Tibial nerve (tissue), 3 donors: Measurements from ENCODE around the gene ZNF557.

Experiments used
- CTCF ChIP-seq, 5 experiments: fragments of 200-600 bp in 3 of 5; fragments of 450-650 bp in 2 of 5; sonication (generic) in 3 of 5; IDR thresholded peaks; one replicate each; pipeline ENCODE4 v1.5.1; 2016 to 2019; ENCODE audit warnings: antibody characterized with exemption in 5 of 5, mild to moderate bottlenecking in 3 of 5, moderate library complexity in 2 of 5
- POLR2A ChIP-seq, 2 donors: fragments of 450-650 bp; IDR thresholded peaks; one replicate each; pipeline ENCODE4 v1.6.1; 2017; ENCODE audit warnings: antibody characterized with exemption in 2 of 2, mild to moderate bottlenecking in 2 of 2, moderate library complexity in 2 of 2

GRCh38 chr19:7115721-7116120, 46.2 kb downstream of the ZNF557 start:
- TF ChIP-seq CTCF (IDR thresholded peaks at IDR 0.05) (no peak), POLR2A (IDR thresholded peaks at IDR 0.05) (no peak)
